DMS53 treated with DMSO at 0.1 percent for 48 hours (cell line): ENCODE measurements around the gene PPP1R7.
"Not testable (repeated sequence)": the region's sequence is repeated elsewhere in the genome, so short reads cannot be mapped to it uniquely, and the experiment has no call there.

Experiments used
- DNase-seq: peaks from one replicate; lab custom pipeline; 2025; ENCODE audit not compliant: unreplicated experiment; lab: John Stamatoyannopoulos, UW

PPP1R7 gene

GRCh38 chr2:241191081-241191480 is 40.8 kb downstream of the PPP1R7 start:
- DNase-seq = no peak

GRCh38 chr2:241193271-241193670 is 43.0 kb downstream of the PPP1R7 start:
- no peak for DNase-seq

- no peak for DNase-seq
Measured at GRCh38 chr2:241194811-241195210, 44.5 kb downstream of the PPP1R7 start.

- no peak for DNase-seq
Measured at GRCh38 chr2:241195506-241196130, 45.4 kb downstream of the PPP1R7 start.

GRCh38 chr2:241197246-241197645 is 47.0 kb downstream of the PPP1R7 start:
- DNase-seq = not testable (repeated sequence)

- DNase-seq = no peak
Measured at GRCh38 chr2:241197947-241198346, 47.7 kb downstream of the PPP1R7 start.

- DNase-seq = no peak
Measured at GRCh38 chr2:241198381-241199279, 48.4 kb downstream of the PPP1R7 start.

- no peak for DNase-seq
Measured at GRCh38 chr2:241199286-241199685, 49.0 kb downstream of the PPP1R7 start.

GRCh38 chr2:241199897-241200821 is 49.9 kb downstream of the PPP1R7 start:
- DNase-seq = no peak

GRCh38 chr2:241200822-241201395 is 50.6 kb downstream of the PPP1R7 start:
- no peak for DNase-seq

- no peak for DNase-seq
Measured at GRCh38 chr2:241201445-241202267, 51.4 kb downstream of the PPP1R7 start.

GRCh38 chr2:241202268-241202585 is 52.0 kb downstream of the PPP1R7 start:
- DNase-seq = no peak

- DNase-seq = no peak
Measured at GRCh38 chr2:241202681-241203080, 52.4 kb downstream of the PPP1R7 start.

- DNase-seq = no peak
Measured at GRCh38 chr2:241203218-241204009, 53.1 kb downstream of the PPP1R7 start.

- no peak for DNase-seq
Measured at GRCh38 chr2:241204010-241204384, 53.7 kb downstream of the PPP1R7 start.

- DNase-seq = no peak
Measured at GRCh38 chr2:241204490-241204889, 54.2 kb downstream of the PPP1R7 start.

GRCh38 chr2:241205086-241205485 is 54.8 kb downstream of the PPP1R7 start:
- no peak for DNase-seq

- DNase-seq = no peak
Measured at GRCh38 chr2:241207151-241207550, 56.9 kb downstream of the PPP1R7 start.

GRCh38 chr2:241207641-241208040 is 57.4 kb downstream of the PPP1R7 start:
- DNase-seq = no peak

- DNase-seq = no peak
Measured at GRCh38 chr2:241208058-241208457, 57.8 kb downstream of the PPP1R7 start.
